Retinal pigment epithelial cell (primary cell): ENCODE data around the gene NEGR1.
A peak's percentile ranks its signal among the peaks of the same experiment; 100 is the strongest.

ENCODE experiments used
- DNase-seq: peaks from one replicate; pipeline ENCODE4 v3.0.0-alpha.2; 2010; ENCODE audit warnings: low read depth
- H3K4me3 ChIP-seq: 2 replicates; pipeline ENCODE4 v1.5.1; 2011; ENCODE audit warnings: mild to moderate bottlenecking, low read length, control low read depth, moderate library complexity
- TF ChIP-seq, protein P1 (sequence below): conservative IDR thresholded peaks from 2 replicates; pipeline ENCODE4 v1.5.1; 2011; ENCODE audit warnings: low read depth, low read length, control low read depth, inconsistent platforms

NEGR1 gene

DNA sequence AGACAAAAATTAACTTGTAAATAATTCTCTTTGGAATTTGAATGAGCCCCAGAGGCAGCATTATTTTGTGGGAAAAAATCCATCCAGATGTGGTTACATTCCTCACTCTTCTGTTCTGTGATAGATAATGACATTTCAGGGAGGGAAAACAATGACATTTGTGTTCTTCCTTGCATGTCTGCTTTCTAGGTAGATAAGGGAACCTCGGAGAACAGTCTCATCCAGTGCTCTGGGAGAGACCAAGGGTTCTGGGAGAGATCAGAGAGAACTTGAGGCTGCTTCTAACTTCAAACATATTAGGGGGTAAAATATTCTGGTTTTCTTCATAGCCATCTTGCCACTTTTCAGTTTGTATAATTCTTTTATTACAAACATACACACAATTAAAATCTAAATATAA lies 269.2 kb downstream of the NEGR1 start:
- TF ChIP-seq, protein P1, sequence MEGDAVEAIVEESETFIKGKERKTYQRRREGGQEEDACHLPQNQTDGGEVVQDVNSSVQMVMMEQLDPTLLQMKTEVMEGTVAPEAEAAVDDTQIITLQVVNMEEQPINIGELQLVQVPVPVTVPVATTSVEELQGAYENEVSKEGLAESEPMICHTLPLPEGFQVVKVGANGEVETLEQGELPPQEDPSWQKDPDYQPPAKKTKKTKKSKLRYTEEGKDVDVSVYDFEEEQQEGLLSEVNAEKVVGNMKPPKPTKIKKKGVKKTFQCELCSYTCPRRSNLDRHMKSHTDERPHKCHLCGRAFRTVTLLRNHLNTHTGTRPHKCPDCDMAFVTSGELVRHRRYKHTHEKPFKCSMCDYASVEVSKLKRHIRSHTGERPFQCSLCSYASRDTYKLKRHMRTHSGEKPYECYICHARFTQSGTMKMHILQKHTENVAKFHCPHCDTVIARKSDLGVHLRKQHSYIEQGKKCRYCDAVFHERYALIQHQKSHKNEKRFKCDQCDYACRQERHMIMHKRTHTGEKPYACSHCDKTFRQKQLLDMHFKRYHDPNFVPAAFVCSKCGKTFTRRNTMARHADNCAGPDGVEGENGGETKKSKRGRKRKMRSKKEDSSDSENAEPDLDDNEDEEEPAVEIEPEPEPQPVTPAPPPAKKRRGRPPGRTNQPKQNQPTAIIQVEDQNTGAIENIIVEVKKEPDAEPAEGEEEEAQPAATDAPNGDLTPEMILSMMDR: no peak
- H3K4me3 ChIP-seq: no peak overlapping the region
- no peak for DNase-seq

DNA sequence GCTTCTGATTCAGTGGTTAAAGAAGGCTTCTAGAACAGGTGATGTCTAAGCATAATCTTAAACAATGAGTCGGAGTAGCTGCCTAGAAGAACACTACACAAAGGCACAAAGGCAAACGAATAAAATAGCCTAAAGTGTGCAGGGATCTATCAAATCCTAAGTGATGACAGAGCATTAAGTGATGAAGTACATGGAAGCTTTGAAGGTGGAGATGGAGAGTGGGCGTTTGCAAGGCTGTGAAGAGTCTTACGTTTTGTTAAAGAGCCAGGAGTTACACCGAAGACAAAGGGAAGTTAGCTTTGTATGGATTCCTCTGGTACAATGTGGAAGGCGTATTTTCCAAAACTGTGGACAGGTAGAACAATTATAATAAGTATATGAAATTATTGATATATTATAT lies 270.6 kb downstream of the NEGR1 start:
- DNase-seq: no peak
- TF ChIP-seq, protein P1: no peak
- H3K4me3 ChIP-seq: no peak overlapping the region

DNA sequence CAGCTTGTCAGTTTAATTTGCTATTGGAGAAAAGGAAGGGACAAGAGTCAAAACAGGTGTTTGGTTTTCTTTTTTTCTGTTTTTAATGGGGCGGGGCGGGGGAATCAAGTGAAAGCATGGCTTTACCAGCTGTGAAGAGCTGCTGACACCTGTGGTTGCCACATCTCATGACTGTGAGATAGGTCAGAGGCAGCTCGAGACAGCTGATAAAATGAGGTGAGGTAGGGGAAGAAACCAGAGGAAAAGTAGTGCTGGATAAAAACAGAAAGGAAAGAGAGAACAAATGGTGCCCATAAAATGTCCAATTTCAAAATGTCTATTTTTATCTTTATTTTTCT lies 272.3 kb downstream of the NEGR1 start:
- DNase-seq: no peak
- no peak overlapping the region for H3K4me3 ChIP-seq
- TF ChIP-seq, protein P1: no peak

DNA sequence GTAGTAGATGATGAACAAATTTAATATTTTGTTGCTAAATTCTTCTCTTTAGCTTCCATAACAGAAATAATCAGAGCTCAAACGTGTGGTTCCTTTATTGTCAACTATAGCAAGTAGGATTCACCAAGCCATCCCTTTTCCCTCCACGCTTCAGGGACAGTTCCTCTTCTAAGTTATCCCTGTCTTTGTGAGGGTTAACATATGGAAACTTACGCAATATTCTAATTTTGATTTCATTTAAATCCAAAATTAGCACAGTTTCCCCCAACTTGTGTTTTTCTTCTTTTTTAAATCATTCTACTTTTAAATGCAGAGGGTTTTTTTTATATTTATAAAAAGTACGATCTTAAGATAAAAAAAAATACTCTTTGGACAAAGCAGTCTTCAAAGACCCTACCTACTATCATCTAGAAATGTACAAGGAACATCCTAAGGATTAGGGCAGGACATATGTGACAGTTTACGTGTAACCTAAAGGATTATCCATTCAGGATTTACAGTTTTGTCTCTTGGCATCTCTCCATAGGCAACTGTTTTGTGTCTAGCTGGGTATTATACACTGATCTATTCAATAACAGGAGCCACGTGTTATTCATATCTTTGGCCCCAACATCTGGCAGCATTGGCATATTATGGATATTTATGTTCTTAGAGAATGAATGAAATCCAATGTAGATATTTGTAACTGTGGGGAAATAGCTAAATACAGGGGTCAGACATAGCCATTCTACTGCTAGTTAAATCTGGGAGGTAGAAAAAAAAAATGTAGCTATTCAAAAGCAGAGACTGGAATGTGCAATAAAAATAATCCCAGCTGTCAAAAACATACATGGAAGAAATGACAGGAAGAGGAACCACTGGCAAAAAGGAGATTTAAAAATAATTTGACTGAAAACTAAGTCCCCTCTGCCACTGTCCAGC lies 272.9 kb downstream of the NEGR1 start:
- TF ChIP-seq, protein P1: no peak
- H3K4me3 ChIP-seq: no peak overlapping the region
- DNase-seq: no peak

DNA sequence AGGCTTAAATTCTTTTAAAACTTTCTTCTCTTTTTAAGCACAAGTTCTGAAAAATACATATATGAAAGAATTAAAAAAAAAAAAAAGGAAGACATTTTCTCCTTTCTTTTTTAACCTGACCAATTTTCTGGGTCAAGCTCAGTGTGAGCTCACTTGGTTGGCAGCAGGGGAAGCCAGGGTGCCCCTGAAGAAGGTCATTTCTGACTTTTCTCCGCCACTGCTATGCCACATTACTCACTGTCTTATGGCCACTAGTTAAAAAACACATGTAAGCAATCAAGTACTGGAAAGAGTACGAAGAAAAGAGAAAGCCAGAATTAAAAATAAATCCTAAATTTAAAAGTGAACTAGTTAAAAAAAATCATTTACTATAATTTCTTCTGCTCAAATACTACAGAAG lies 275.0 kb downstream of the NEGR1 start:
- TF ChIP-seq, protein P1: no peak
- H3K4me3 ChIP-seq: no peak overlapping the region
- DNase-seq: no peak

DNA sequence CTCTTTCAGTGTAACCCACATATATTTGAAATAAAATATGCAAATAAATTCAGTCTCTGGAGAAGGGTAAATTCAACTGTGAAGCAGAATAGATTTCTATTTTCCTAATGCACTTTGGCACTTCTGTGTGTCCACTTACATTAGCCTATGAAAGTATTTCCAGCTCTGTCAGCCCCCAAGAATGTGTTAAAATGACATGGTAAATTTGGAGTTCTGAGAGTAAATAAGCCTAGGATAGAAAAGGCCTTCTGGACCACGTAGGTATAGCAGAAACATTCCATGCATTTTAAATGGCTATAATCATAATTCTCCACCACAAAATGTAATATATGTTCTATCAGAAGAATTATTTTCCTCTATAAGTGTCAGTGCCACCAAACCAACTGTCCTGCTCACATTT lies 276.2 kb downstream of the NEGR1 start:
- TF ChIP-seq, protein P1: no peak
- peak; percentile 7 for DNase-seq
- H3K4me3 ChIP-seq: no peak overlapping the region

DNA sequence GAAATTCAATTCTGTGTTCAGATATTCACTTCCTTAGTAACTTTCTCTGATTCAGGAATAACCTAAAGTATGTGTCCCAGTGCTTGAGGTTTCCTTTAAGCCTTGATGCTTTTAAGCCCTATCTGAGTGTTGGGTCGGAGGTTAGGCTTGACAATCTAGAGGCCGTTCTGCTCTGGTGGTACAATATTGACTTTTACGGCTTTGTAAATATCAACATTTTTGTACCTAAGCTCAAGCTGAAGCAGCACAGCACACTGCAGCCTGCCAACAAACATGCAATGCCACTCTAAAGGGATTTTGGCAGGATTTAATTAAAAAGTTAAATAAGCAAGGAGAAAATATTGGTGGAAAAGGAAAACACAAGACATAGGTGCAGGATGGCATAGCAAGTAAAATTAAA lies 279.2 kb downstream of the NEGR1 start:
- no peak overlapping the region for H3K4me3 ChIP-seq
- TF ChIP-seq, protein P1: no peak

More for the DNA sequence above, 279.2 kb downstream of the NEGR1 start:
- DNase-seq: no peak
